Daoy (cell line): ENCODE results near the gene MANSC4. TPM values are rescaled to one million over a fixed set of nuclear protein-coding genes. Genes with fewer than 3 reads are reported as not detected.
A peak's percentile ranks its signal among the peaks of the same experiment; 100 is the strongest.

Experiments
- DNase-seq: peaks from one replicate; pipeline ENCODE4 v3.0.0-alpha.2; 2015; ENCODE audit warnings: low read depth
- total RNA-seq: library from RNA; depleted of rRNA; stranded (reverse); fragments of >200 nt; shearing (Covaris generic); gene quantifications from 2 replicates; pipeline ENCODE4 v1.2.3, GENCODE V29; 2014

The MANSC4 gene
- total RNA-seq, 1 experiment from 2014 or later = not detected

DNA sequence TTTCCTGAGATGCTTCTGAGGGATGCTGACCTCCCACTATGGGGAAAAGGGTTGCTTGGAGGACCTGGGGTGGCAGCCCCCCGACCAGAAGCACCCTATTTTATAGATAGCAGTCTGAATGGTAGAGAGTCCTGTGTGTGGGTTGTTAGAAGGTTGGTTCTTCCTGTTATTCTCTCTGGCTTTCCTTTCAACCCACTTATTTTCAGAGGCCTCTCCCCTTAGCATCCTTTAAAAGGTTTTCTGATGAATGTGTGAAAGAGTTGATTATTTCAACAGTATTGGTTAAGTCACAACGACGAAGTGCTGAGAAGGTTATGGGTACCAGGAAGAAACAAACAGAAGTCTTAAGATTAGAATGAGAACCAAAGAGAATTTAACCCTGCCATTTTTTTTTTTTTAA, 20.8 kb upstream of the MANSC4 start:
- DNase-seq = no peak

DNA sequence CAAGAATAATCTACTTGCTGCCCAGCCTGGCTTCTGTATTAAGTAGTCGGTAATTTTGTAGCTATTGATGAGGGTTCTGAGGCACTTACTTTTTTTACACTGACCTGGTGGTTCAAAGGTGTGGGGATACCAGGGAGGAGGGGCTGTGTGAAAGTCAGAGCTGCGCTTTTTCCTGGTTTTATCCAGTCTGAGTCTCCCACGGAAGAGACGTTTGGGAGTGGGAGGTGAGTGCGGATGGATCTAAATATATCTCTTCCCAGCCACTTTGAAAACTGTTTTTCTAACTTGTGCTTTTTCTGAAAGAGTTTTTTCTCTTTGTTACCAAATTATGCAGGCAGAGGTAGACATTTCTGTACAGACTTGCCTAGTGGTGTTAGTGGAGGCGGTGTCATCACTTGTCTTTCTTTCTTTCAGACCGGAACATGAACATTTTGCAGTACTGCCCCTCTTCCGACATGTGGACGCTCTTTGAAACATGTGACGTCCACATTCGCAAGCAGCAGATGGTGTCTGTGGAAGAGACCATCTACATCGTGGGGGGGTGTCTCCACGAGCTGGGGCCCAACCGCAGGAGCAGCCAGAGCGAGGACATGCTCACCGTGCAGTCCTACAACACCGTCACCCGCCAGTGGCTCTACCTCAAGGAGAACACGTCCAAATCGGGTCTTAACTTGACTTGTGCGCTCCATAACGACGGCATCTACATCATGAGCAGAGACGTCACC, 17.4 kb upstream of the MANSC4 start:
- DNase-seq = no peak

GRCh38 chr12:27796128-27796527, 16.1 kb upstream of the MANSC4 start:
- DNase-seq = no peak

GRCh38 chr12:27794818-27795584, 15.0 kb upstream of the MANSC4 start:
- DNase-seq = no peak

- DNase-seq = no peak
Measured at GRCh38 chr12:27790179-27790578, 10.1 kb upstream of the MANSC4 start.

DNA sequence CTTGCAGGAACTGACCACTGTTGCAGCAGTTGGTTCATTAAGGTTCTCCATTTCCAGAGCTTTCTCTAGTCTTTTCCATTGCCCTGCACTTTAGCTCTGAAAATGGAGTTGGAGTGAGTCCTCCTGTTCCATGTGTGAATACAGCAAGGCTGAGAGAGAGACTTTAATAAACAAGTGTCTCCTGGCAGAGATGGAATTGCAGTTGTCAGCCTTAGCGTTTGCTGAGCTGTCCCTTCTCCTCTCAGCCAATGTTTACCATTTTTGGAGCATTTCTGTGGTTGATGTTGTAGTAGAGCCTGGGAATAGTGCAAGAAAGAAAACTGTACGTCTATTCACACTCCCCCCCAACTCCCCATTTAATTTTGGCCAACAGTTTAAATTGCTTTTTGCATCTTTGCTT, 7.5 kb upstream of the MANSC4 start:
- DNase-seq = no peak

DNA sequence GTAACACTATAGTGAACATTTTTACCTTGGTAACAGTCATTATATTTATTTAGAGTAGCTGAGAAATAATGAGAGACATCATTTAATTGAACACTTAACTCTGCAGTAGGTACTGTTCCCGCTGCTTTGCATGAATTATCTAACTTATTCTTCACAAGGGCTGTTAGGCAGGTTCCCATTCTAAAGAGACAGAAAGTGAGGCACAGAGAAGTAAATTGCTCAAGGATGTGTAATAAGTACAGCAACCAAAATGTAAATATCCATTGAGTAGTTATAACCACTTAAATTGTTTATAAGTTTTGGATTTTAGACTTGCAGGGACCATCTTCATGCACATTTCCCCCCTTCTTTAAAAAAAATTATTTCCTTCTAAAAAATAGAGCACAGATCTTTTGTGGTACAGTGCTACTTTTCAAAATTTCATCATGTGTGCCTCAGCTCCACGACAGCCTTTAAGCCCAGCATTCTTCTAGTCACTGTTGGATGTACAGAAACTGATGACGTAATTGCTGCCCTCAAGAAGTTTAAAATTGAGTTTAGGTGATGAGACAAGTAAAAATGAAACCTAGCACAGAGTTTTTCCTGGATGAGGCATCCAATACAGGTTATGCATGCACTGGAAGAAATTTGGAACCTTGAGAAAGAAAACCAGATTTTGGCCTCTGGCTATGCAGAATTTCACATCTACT, 6.0 kb upstream of the MANSC4 start:
- DNase-seq = peak; percentile 65

- no peak for DNase-seq
Measured at GRCh38 chr12:27782481-27782880, 2.4 kb upstream of the MANSC4 start.

DNA sequence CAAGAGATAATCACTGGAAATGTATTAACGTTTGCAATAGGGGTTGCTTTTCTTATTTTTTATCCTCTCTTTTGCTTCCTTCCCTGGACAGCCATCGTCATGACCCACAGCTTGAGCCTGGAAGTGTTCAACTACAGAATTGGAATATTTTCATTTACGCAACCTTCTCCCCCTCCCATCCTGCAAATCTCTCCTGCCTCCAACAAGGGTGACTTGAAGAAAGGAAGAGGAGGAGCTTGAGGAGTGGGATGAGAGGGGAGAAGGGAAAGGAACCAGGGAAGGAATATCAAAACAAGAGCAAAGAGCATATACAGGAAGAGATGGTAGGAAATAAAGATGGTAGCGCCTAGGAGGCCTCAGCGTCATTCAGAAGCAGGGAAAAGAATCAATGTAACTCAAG, 1.6 kb upstream of the MANSC4 start:
- peak; percentile 19 for DNase-seq

GRCh38 chr12:27780612-27781408, 774 bp upstream of the MANSC4 start:
- peak; percentile 57 for DNase-seq

DNA sequence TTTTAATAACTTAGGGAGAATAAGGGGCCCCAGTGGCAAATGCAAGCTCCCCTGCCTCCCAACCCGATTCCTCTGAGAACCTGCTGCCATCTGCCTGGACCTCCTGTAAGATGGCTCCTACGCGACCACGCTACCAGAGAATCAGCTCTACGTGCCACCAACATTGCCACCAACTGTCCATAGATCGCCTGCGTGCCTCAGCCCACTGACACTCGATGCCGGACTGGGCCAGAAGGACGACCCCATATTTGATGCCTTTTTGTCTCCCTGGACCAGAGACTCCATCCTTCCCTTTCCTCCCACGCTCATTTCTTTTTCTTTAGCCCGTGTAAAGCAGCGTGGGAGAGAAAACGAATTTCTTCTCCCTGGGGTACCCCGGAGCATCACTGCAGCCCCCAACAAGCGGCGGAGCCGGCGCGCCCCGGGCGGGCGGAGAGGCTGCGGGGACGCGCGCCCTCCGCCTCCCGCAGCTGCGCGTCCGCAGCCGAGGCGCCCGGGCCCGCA, 568 bp downstream of the MANSC4 start:
- DNase-seq = peak; percentile 40

- DNase-seq = no peak
Measured at GRCh38 chr12:27778206-27778605, 1.8 kb downstream of the MANSC4 start.

GRCh38 chr12:27777141-27777540, 2.9 kb downstream of the MANSC4 start:
- DNase-seq = no peak

GRCh38 chr12:27772328-27773049, 7.5 kb downstream of the MANSC4 start:
- no peak for DNase-seq

GRCh38 chr12:27771481-27772327, 8.3 kb downstream of the MANSC4 start:
- DNase-seq = no peak

- DNase-seq = no peak
Measured at GRCh38 chr12:27769142-27769673, 10.8 kb downstream of the MANSC4 start.

DNA sequence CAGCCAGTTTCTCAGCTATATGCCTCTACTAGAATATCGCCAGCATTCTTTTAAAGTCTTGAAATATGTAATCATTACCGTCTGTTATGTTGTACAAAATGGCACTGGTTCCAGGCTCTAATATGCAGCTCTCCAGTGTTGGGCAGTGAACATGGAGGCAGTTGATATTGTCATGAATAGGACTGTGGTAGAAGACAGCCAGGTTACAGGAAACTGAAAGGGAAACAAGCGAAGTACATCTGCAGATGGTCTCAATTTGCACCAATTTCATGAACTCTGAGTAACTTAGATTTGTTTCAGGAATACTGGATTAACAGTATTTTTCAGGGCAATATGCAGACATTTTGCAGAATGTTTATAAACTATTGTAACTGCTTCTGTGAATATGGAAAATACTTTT, 13.4 kb downstream of the MANSC4 start:
- DNase-seq = no peak

- no peak for DNase-seq
Measured at GRCh38 chr12:27762757-27763156, 17.3 kb downstream of the MANSC4 start.

- DNase-seq = no peak
Measured at GRCh38 chr12:27756670-27757195, 23.3 kb downstream of the MANSC4 start.

- no peak for DNase-seq
Measured at GRCh38 chr12:27754795-27755194, 25.2 kb downstream of the MANSC4 start.
